HepG2 (cell line): Measurements from ENCODE around the gene KLHL18. TPM values are rescaled to one million over a fixed set of nuclear protein-coding genes. Genes with fewer than 3 reads are reported as not detected.

Experiments
- ARID3A ChIP-seq: IDR thresholded peaks from 2 replicates; pipeline ENCODE4 v1.6.1; 2012; ENCODE audit warnings: low read depth, low read length, improper control_type of control experiment
- ELF4 ChIP-seq: sonication (generic); formaldehyde crosslinking; IDR thresholded peaks from 2 replicates; pipeline ENCODE4 v1.5.0; 2020; ENCODE audit warnings: missing genetic modification reagents, mild to moderate bottlenecking, moderate library complexity, borderline replicate concordance
- KDM3A ChIP-seq: IDR thresholded peaks from 2 replicates; pipeline ENCODE4 v1.6.1; 2018; ENCODE audit warnings: low read depth, missing compliant biosample characterization
- REL ChIP-seq: sonication (generic); formaldehyde crosslinking; conservative IDR thresholded peaks from 2 replicates; pipeline ENCODE4 v1.8.0; 2022; ENCODE audit warnings: mild to moderate bottlenecking, missing genetic modification reagents, moderate library complexity
- SALL2 ChIP-seq: sonication (generic); formaldehyde crosslinking; IDR thresholded peaks from 2 replicates; pipeline ENCODE4 v1.8.1; 2023; ENCODE audit warnings: mild to moderate bottlenecking, missing genetic modification reagents, inconsistent platforms
- SETDB1 ChIP-seq: sonication (generic); formaldehyde crosslinking; IDR thresholded peaks from 2 replicates; pipeline ENCODE4 v1.5.1; 2020; ENCODE audit warnings: missing genetic modification reagents, mild to moderate bottlenecking, borderline replicate concordance
- SNAPC5 ChIP-seq: sonication (generic); formaldehyde crosslinking; IDR thresholded peaks from 2 replicates; pipeline ENCODE4 v1.8.1; 2023; ENCODE audit warnings: mild to moderate bottlenecking, missing genetic modification reagents, borderline replicate concordance
- SP4 ChIP-seq: sonication (generic); formaldehyde crosslinking; IDR thresholded peaks from 2 replicates; pipeline ENCODE4 v1.8.1; 2023; ENCODE audit warnings: mild to moderate bottlenecking, missing genetic modification reagents
- ZBED4 ChIP-seq: sonication (generic); formaldehyde crosslinking; IDR thresholded peaks from 2 replicates; pipeline ENCODE4 v1.4.0; 2020; ENCODE audit warnings: missing genetic modification reagents, borderline replicate concordance
- ZNF407 ChIP-seq: sonication (generic); formaldehyde crosslinking; IDR thresholded peaks from one replicate; pipeline ENCODE4 v1.5.1; 2020; ENCODE audit warnings: mild to moderate bottlenecking, missing genetic modification reagents; ENCODE audit errors: not compliant biosample characterization
- polyA plus RNA-seq, 8 experiments: library from polyadenylated mRNA; depleted of rRNA in 3 of 8; stranded (reverse) in 7 of 8; unstranded in 1 of 8; fragments of >200 nt; fragmentation: Illumina TruSeq in 4 of 8; extraction: Trizol in 4 of 8; gene quantifications; 2 replicates each; pipeline versions ENCODE4 v1.2.1 to v1.2.3, GENCODE V29; 2011 to 2016; ENCODE audit warnings: low read depth in 4 of 8, missing spikeins in 1 of 8, mixed read lengths in 1 of 8; ENCODE audit not compliant: insufficient read depth in 1 of 8
- total RNA-seq, 5 experiments: library from RNA; depleted of rRNA; stranded (reverse); fragments of >200 nt; fragmentation: Illumina TruSeq; extraction: Trizol; gene quantifications; 2 replicates each; pipeline ENCODE4 v1.2.3, GENCODE V29; 2016; ENCODE audit warnings: low read depth in 1 of 5
- TF ChIP-seq, protein P1 (sequence below): sonication (generic); formaldehyde crosslinking; IDR thresholded peaks from 2 replicates; pipeline ENCODE4 v1.4.0; 2020; ENCODE audit warnings: mild to moderate bottlenecking, missing genetic modification reagents, borderline replicate concordance

Gene KLHL18
- total and polyA plus RNA-seq, 2 of the 13 experiments (the other 11 are each of a cell fraction or from before 2014, with no cell fraction given): 17.5 to 18.8 TPM

DNA sequence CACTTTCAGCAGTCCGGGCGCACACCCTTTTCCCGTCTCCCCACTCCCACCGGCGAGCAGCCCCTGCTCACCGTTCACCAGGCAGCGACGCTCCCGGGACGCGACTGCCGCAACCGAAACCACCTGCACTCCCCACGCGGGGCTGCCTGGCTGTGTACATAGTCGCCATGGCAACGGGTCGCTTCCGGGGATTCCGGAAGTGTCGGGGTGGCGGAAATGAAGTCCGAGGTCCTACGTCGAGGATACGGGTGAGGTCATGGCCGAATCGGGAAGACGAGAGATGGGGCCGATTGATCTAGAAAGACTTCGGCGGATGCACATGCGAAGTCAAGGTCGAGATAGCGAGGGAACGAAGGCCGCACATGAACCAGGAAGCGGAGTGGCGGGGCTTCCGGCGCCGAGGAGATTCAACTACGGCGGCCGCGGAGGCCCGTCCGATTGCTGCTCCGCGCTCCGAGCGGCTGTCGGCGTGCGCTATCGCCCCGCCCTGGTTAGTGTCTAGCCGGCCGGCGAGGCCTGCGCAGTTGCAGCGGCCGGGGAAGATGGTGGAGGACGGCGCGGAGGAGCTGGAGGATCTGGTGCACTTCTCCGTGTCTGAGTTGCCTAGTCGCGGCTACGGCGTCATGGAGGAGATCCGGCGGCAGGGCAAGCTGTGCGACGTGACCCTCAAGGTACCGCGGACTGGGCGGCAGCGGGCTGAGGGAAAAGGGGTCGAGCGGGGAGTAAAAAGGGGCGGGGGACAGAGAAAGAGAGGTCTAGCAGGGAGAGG lies at the start of gene KLHL18, which contains the start of gene KIF9 (continued):
- peak; percentile 74 for TF ChIP-seq ZNF407 (CRISPR knock-in tag)
- peak; percentile 84 for TF ChIP-seq SALL2 (CRISPR knock-in tag)
- no peak for TF ChIP-seq SETDB1
- TF ChIP-seq ZBED4 (CRISPR knock-in tag): no peak; the same call in 1 of the 2 replicates
- no peak for TF ChIP-seq ARID3A
- TF ChIP-seq, protein P1, sequence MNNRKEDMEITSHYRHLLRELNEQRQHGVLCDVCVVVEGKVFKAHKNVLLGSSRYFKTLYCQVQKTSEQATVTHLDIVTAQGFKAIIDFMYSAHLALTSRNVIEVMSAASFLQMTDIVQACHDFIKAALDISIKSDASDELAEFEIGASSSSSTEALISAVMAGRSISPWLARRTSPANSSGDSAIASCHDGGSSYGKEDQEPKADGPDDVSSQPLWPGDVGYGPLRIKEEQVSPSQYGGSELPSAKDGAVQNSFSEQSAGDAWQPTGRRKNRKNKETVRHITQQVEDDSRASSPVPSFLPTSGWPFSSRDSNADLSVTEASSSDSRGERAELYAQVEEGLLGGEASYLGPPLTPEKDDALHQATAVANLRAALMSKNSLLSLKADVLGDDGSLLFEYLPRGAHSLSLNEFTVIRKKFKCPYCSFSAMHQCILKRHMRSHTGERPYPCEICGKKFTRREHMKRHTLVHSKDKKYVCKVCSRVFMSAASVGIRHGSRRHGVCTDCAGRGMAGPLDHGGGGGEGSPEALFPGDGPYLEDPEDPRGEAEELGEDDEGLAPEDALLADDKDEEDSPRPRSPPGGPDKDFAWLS (CRISPR knock-in tag): no peak
- peak; percentile 89; the same call in 1 of the 2 replicates for TF ChIP-seq KDM3A (CRISPR knock-in tag)
- TF ChIP-seq SNAPC5 (CRISPR knock-in tag): peak; percentile 91; the same call in 1 of the 2 replicates
- TF ChIP-seq REL (CRISPR knock-in tag): peak; percentile 86
- peak; percentile 98 for TF ChIP-seq ELF4 (CRISPR knock-in tag)
- TF ChIP-seq SP4 (CRISPR knock-in tag): peak; percentile 70; the same call in 1 of the 2 replicates
